HG02852 (cell line): ENCODE results near the gene ZNF140.
A peak's percentile ranks its signal among the peaks of the same experiment; 100 is the strongest.

ENCODE experiments used
- ATAC-seq: cut with Tn5 transposase; IDR thresholded peaks from one replicate; pipeline ENCODE4 v1.9.1; 2021; ENCODE audit warnings: mild to moderate bottlenecking, moderate library complexity; ENCODE audit not compliant: unreplicated experiment

ZNF140 gene

DNA sequence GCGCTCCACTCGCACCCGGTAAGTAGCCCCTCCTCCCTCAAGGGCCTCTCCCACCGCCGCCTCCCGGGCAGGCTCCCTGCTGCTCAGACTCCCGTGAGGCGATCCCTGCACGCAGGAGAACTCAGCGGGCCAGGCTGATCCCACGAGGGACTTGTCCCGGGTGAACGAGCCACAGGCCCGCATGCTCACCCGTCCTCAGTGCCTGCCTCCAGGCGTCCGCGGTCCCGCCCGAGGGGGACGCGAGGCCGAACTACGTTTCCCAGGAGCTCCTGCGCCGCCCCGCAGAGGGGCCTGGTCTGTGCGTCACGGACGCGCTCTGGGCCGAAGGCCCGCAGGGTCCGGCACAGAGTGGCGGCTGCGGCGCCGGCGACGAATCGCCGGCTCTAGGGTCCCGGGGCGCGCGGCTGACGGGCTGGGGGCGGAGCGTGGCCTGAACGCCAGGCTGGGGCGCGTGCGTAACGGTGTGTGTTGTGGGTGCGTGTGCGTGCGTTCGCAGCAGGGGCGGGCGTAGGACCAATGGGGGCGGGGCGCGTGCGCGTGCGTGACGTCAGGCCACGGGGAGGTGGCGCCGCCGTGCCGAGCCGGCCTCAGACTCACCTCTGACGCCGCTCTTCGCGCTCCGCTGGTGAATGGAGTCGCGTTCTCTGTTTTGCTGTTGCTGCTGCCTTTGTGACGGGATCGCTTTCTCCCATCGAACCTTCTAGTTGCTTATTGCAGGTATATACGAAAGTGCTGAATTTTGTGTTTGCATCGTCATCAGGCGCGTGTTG lies 49.5 kb downstream of the ZNF140 start, which contains the start of the genes ZNF10 and ZNF891:
Gene ZNF10, plus strand, starts transcription at position 590 of the 770 bp plus-strand sequence. CDS start 13,866 bp downstream, outside the sequence.
Gene ZNF891, minus strand, starts transcription at position 237 of the 770 bp plus-strand sequence. CDS start 8,356 bp downstream, outside the sequence.
- ATAC-seq = peak; percentile 88

DNA sequence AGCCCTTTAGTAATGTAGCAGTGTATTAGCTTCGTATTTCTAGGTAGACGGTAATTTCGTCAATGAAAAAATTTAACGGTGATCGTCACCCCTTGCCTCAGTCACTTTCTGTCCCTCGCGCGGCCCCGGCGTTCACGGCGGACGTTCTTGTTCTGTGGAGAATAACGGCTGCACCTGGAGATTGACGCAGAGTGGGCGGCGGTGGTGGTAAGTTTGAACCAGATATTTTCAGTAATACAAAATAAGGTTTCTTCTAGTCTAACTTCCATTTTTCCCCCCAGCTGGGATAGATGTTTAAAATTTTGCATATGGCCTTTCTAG lies 50.0 kb downstream of the ZNF140 start:
- ATAC-seq = peak; percentile 9

DNA sequence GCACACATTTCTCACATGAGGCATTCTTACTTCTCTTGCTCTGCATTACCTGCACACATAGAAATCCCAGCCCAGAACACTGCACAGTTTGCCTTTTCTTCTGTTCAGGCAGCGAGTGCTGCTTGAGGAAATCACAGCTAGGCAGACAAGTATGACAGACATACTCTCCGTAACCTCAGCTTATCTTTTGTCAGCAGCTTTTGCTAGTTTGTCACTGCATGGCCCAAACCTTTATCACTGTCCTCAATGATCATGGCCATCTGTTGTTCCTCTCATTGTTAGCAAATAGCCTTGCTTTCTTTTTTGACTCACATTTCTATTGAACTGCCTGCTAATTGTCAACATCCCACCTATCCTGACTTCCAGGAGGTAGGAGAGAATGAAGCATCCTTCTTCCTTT lies 55.0 kb downstream of the ZNF140 start:
- no peak for ATAC-seq

DNA sequence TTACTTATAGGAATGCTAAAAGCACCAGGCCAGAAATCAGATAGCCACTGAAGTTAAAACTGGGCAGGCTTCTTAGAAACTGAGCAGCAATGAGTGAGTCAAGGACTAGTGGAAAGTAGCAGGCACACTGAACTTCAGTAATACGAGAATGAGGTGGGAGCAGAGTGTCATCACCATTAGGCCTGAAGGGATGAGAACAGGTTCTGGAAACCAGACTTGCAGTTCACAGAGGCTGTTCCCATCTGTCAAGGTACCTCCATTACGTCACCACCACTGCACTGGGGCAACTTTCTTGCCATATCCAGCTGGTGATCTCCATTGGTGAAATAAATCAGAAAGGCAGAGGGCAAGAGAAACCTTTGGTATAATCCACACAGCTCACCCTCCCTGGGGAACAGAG lies 65.3 kb downstream of the ZNF140 start:
- ATAC-seq = no peak

DNA sequence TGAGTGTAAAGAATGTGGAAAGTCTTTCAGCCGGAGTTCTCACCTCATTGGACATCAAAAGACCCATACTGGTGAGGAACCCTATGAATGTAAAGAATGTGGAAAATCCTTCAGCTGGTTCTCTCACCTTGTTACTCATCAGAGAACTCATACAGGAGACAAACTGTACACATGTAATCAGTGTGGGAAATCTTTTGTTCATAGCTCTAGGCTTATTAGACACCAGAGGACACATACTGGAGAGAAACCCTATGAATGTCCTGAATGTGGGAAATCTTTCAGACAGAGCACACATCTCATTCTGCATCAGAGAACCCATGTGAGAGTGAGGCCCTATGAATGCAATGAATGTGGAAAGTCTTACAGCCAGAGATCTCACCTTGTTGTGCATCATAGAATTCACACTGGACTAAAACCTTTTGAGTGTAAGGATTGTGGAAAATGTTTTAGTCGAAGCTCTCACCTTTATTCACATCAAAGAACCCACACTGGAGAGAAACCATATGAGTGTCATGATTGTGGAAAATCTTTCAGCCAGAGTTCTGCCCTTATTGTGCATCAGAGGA lies 75.5 kb downstream of the ZNF140 start:
- no peak for ATAC-seq
